Ovary (tissue), 9 donors: ENCODE data around the gene LTC4S. TPM values are rescaled to one million over a fixed set of nuclear protein-coding genes. Genes with fewer than 3 reads are reported as not detected.

Source experiments
- DNase-seq, 5 donors: peaks; one replicate each; pipeline ENCODE4 v3.0.0-alpha.2; 2019 to 2020
- H3K27ac ChIP-seq, 2 donors: fragments of 200-600 bp; one replicate each; pipeline versions ENCODE4 v1.5.1 to v1.8.0; 2019 to 2022
- H3K27me3 ChIP-seq: fragments of 200-600 bp; one replicate; pipeline ENCODE4 v1.8.0; 2022
- H3K36me3 ChIP-seq: fragments of 200-600 bp; sonication (generic); one replicate; pipeline ENCODE4 v1.5.1; 2019
- H3K4me1 ChIP-seq: one replicate; pipeline ENCODE4 v1.8.1; 2013; ENCODE audit warnings: mild to moderate bottlenecking, moderate library complexity; ENCODE audit not compliant: insufficient read depth
- H3K4me3 ChIP-seq: fragments of 200-600 bp; sonication (generic); one replicate; pipeline ENCODE4 v1.5.1; 2017
- H3K9me3 ChIP-seq, 2 donors: fragments of 200-600 bp in 1 of 2; sonication (generic) in 1 of 2; one replicate each; pipeline versions ENCODE4 v1.5.1 to v1.8.1; 2013 to 2019; ENCODE audit warnings: mild to moderate bottlenecking in 1 of 2, moderate library complexity in 1 of 2
- EP300 ChIP-seq: sonication (generic); formaldehyde crosslinking; IDR thresholded peaks from one replicate; pipeline ENCODE4 v1.6.1; 2017; ENCODE audit warnings: antibody characterized with exemption
- POLR2A ChIP-seq: fragments of 450-650 bp; IDR thresholded peaks from one replicate; pipeline ENCODE4 v1.6.1; 2017; ENCODE audit warnings: antibody characterized with exemption, mild to moderate bottlenecking, moderate library complexity
- WGBS, 3 donors: extraction: QIAGEN DNeasy Blood & Tissue Kit in 1 of 3; methylation state at CpG; one replicate each; pipeline versions ENCODE4 v1.1.5 to v1.1.7; 2013 to 2017; 5-methylcytosine and 5-hydroxymethylcytosine counted together
- intact Hi-C, 4 donors: fragments of 100-400 bp; cut with DNase I; formaldehyde crosslinking; loops; one replicate each; pipeline versions ENCODE4 v1.11.0 to v1.15.1; 2022 to 2023
- polyA plus RNA-seq, 2 donors: library from polyadenylated mRNA; stranded (reverse); fragments of 200-250 nt in 1 of 2; fragments of 350-450 nt in 1 of 2; fragmentation: Illumina TruSeq in 1 of 2; extraction: RNeasy Lipid Tissue Mini Kit (QIAGEN cat#74804) in 1 of 2; gene quantifications; one replicate each; pipeline ENCODE4 v1.2.3, GENCODE V29; 2013 to 2014
- total RNA-seq, 7 donors: library from RNA; depleted of rRNA in 2 of 7; stranded (reverse); fragments of >200 nt in 2 of 7; fragmentation: NEBNext Ultra II Directional in 3 of 7; extraction: Animal tissue kit (Norgen Biotek cat#: 25700) in 3 of 7; gene quantifications; one replicate each; pipeline versions ENCODE4 v1.1.0 to v1.2.4, GENCODE V29; 2016 to 2023
- TF ChIP-seq, protein P1 (sequence below), 3 donors: fragments of 450-650 bp in 2 of 3; fragments of 200-600 bp in 1 of 3; IDR thresholded peaks; one replicate each; pipeline versions ENCODE4 v1.5.1 to v1.8.0; 2016 to 2022; ENCODE audit warnings: antibody characterized with exemption in 3 of 3, mild to moderate bottlenecking in 1 of 3
- donor health status: DM: no; HTN: no; CAD: no; lungs with moderate emphysema.
- donor health status: DM: no; HTN: no; CAD: no.
- donor health status: Bipolar disorder and iron deficiency.
- donor health status: DM: yes; HTN: yes; CAD: no.
- donor health status: DM: no; HTN: no; CAD: no.
- donor health status: DM: yes; HTN: yes; CAD: no.

LTC4S gene
- total and polyA plus RNA-seq, 9 donors: 7.5 to 43.5 (median 16.9) TPM; not detected in 1

DNA sequence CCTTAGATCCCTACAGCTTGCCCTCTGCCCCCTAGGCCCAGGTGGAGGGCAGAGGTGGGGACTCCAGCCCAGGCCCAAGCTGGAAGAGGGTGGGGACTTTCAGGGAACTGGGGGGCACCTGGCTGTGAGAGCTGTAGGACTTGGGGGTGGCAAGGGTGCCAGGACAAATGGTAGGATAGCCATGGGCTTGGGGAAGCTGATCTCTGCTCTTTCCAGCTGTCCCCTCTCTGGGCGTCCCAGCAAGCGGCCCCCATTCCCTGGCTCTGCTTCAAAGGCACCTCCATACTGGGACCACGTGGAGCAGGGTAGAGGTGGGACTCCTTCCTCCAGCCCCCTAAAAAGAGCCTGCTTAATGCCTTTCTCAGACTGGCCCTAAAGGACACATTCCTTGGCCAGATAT, 385 bp downstream of the LTC4S start:
- TF ChIP-seq EP300 (no peak), POLR2A (no peak)
- TF ChIP-seq, protein P1, sequence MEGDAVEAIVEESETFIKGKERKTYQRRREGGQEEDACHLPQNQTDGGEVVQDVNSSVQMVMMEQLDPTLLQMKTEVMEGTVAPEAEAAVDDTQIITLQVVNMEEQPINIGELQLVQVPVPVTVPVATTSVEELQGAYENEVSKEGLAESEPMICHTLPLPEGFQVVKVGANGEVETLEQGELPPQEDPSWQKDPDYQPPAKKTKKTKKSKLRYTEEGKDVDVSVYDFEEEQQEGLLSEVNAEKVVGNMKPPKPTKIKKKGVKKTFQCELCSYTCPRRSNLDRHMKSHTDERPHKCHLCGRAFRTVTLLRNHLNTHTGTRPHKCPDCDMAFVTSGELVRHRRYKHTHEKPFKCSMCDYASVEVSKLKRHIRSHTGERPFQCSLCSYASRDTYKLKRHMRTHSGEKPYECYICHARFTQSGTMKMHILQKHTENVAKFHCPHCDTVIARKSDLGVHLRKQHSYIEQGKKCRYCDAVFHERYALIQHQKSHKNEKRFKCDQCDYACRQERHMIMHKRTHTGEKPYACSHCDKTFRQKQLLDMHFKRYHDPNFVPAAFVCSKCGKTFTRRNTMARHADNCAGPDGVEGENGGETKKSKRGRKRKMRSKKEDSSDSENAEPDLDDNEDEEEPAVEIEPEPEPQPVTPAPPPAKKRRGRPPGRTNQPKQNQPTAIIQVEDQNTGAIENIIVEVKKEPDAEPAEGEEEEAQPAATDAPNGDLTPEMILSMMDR (IDR thresholded peaks at IDR 0.05): no peak
- H3K9me3 ChIP-seq: no peaks in the 10 kb centered on the region
- 63 to 66% (median 63%) methylated on average over 3 of the region's 3 CpGs for WGBS, 3 donors
- no peaks in the 10 kb centered on the region for H3K27me3 ChIP-seq
- DNase-seq: peak in 4 of 5 donors; percentile 23 to 44 (median 38)
- no peaks in the 10 kb centered on the region for H3K36me3 ChIP-seq
- H3K4me3 ChIP-seq: no peak overlapping the region
- peak overlapping the region; percentile 17 to 68 for H3K27ac ChIP-seq
- intact Hi-C loops: loop anchor here in 1 of 4 donors (10.0 kb wide), 2 partner anchors 61 to 111 kb away; partner anchors contain the start of genes MRNIP and TBC1D9B
- H3K4me1 ChIP-seq: peaks cover 15% of the 10 kb centered on the region

GRCh38 chr5:179794575-179794974, 789 bp downstream of the LTC4S start:
- peak in 4 of 5 donors; percentile 25 to 42 (median 33) for DNase-seq
- Histone ChIP-seq H3K4me1 (peaks cover 15% of the 10 kb centered on the region), H3K36me3 (no peaks in the 10 kb centered on the region), H3K4me3 (no peak overlapping the region), H3K27me3 (no peaks in the 10 kb centered on the region), H3K27ac (peak overlapping the region in 1 of 2 donors; percentile 68), H3K9me3 (no peaks in the 10 kb centered on the region)
- intact Hi-C loops: loop anchor here in 1 of 4 donors (10.0 kb wide), 2 partner anchors 60 to 110 kb away; partner anchors contain the start of genes MRNIP and TBC1D9B
- 85 to 91% (median 86%) methylated on average over 3 of the region's 3 CpGs for WGBS, 3 donors
- no peak for TF ChIP-seq POLR2A

DNA sequence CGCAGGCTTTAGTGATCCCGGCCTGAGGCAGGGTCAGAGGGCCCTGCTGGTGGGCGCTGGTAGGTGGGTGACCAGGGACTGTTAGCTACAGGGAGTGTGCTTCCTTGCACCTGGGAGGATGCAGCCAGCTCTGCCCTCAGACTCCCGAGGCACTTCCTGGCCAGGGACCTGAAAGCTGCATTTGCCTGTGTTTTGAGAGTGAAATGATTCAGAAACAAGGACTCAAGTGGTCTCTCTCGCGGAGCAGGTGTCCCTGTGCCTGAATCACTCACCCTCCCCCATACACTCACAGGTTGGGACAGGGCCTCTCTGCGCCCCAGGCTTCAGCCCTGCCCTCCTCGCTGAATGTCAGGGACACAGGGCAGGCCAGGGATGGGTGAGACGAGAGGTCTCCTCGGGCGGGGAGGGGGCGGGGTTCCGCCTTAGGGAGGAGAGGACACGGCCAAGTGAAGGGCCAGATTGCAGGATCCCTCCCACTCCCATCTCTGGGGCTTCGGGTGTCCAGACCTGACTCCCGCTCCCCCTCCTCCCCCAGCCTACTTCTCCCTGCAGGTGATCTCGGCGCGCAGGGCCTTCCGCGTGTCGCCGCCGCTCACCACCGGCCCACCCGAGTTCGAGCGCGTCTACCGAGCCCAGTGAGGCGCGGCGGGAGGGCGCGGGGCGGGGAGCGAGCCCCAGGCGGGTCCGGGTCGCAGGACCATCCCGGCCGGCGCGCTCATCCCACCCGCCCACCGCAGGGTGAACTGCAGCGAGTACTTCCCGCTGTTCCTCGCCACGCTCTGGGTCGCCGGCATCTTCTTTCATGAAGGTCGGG, 1.5 kb downstream of the LTC4S start:
- DNase-seq: peak in 4 of 5 donors; percentile 36 to 63 (median 46)
- Histone ChIP-seq H3K27me3 (no peaks in the 10 kb centered on the region), H3K4me1 (peaks cover 15% of the 10 kb centered on the region), H3K36me3 (no peaks in the 10 kb centered on the region), H3K27ac (peak overlapping the region; percentile 63 to 68), H3K9me3 (no peaks in the 10 kb centered on the region), H3K4me3 (peak overlapping the region; percentile 49)
- WGBS, 3 donors: 8 to 14% (median 10%) methylated on average over 14 to 53 of the region's 53 CpGs
- TF ChIP-seq EP300 (no peak), POLR2A (no peak)
- TF ChIP-seq, protein P1 (IDR thresholded peaks at IDR 0.05): no peak
- intact Hi-C loops: loop anchor here in 3 of 4 donors (5.0 to 10.0 kb wide), 3 partner anchors 33 to 110 kb away; partner anchors contain the start of genes MRNIP (in 1 of the 3) and TBC1D9B (in 1 of the 3)

GRCh38 chr5:179795863-179796833, 2.4 kb downstream of the LTC4S start:
- DNase-seq: peak; percentile 74 to 88 (median 82)
- Histone ChIP-seq H3K4me1 (peaks cover 15% of the 10 kb centered on the region), H3K27ac (peak overlapping the region; percentile 63 to 68), H3K36me3 (no peaks in the 10 kb centered on the region), H3K9me3 (no peaks in the 10 kb centered on the region), H3K27me3 (no peaks in the 10 kb centered on the region), H3K4me3 (peak overlapping the region; percentile 49)
- WGBS, 3 donors: 2 to 7% (median 2%) methylated on average over 46 to 113 of the region's 113 CpGs
- TF ChIP-seq EP300: no peak
- no peak for TF ChIP-seq POLR2A
- TF ChIP-seq, protein P1 (IDR thresholded peaks at IDR 0.05): peak; percentile 55 to 87 (median 85)
- intact Hi-C loops: loop anchor here in 3 of 4 donors (5.0 to 10.0 kb wide), 3 partner anchors 34 to 109 kb away; partner anchors contain the start of genes MRNIP (in 1 of the 3) and TBC1D9B (in 1 of the 3)
